OCI-LY7 (cell line): ENCODE measurements around the gene STAMBPL1. TPM values are rescaled to one million over a fixed set of nuclear protein-coding genes. Genes with fewer than 3 reads are reported as not detected.

Experiments
- BruUV-seq: library from RNA; stranded (reverse); fragments of 400-500 nt; replicated peaks from 2 replicates; lab custom pipeline; 2021; lab: Mats Ljungman, UMichigan
- CTCF ChIA-PET: fragments of 300-600 bp; sonication (Branson Sonifier 250); formaldehyde crosslinking; loops from one replicate; lab custom pipeline; 2022; ENCODE audit warnings: antibody characterized with exemption; ENCODE audit not compliant: unreplicated experiment; lab: Charles Lee
- POLR2A ChIA-PET: fragments of 300-600 bp; sonication (Branson Sonifier 250); formaldehyde crosslinking; loops from one replicate; lab custom pipeline; 2022; ENCODE audit warnings: antibody characterized with exemption; lab: Charles Lee
- DNase-seq: peaks from one replicate; pipeline ENCODE4 v3.0.0-alpha.2; 2015; ENCODE audit warnings: low spot score
- H2AFZ ChIP-seq: fragments of 200-600 bp; sonication (generic), shearing (Covaris generic); 2 replicates; pipeline ENCODE4 v1.6.1; 2014; ENCODE audit warnings: mild to moderate bottlenecking, antibody characterized with exemption, low read length, moderate library complexity
- H3K27ac ChIP-seq: fragments of 200-600 bp; sonication (generic); 2 replicates; pipeline ENCODE4 v1.5.1; 2014; ENCODE audit warnings: mixed run types, low read depth, mild to moderate bottlenecking, moderate library complexity, low read length, inconsistent platforms; ENCODE audit not compliant: poor library complexity, severe bottlenecking
- H3K36me3 ChIP-seq: fragments of 200-600 bp; sonication (generic); 2 replicates; pipeline ENCODE4 v1.6.1; 2014; ENCODE audit warnings: mild to moderate bottlenecking, antibody characterized with exemption, low read length, moderate library complexity, mixed read lengths; ENCODE audit not compliant: insufficient read depth
- H3K4me1 ChIP-seq: fragments of 200-600 bp; sonication (generic); 2 replicates; pipeline ENCODE4 v1.5.1; 2014; ENCODE audit warnings: mild to moderate bottlenecking, low read length; ENCODE audit not compliant: insufficient read depth, poor library complexity, severe bottlenecking
- H3K4me2 ChIP-seq: fragments of 200-600 bp; sonication (generic); 2 replicates; pipeline ENCODE4 v1.6.1; 2014; ENCODE audit warnings: mild to moderate bottlenecking, low read length
- H3K4me3 ChIP-seq: fragments of 200-600 bp; sonication (generic); 2 replicates; pipeline ENCODE4 v1.5.1; 2014; ENCODE audit warnings: mild to moderate bottlenecking, low read depth, low read length; ENCODE audit not compliant: poor library complexity, severe bottlenecking
- H3K79me2 ChIP-seq: fragments of 200-600 bp; sonication (generic); 2 replicates; pipeline ENCODE4 v1.6.1; 2016; ENCODE audit warnings: low read depth, mild to moderate bottlenecking, low read length, moderate library complexity, mixed read lengths; ENCODE audit not compliant: insufficient read depth
- H3K9me2 ChIP-seq: fragments of 200-600 bp; sonication (generic); 2 replicates; pipeline ENCODE4 v1.6.1; 2016; ENCODE audit warnings: mild to moderate bottlenecking, low read length, mixed read lengths; ENCODE audit not compliant: insufficient read depth
- H3K9me3 ChIP-seq: fragments of 200-600 bp; sonication (generic); 2 replicates; pipeline ENCODE4 v1.6.1; 2014; ENCODE audit warnings: mild to moderate bottlenecking, mixed run types, low read length, mixed read lengths
- H4K20me1 ChIP-seq: fragments of 200-600 bp; sonication (generic); 2 replicates; pipeline ENCODE4 v1.6.1; 2014; ENCODE audit warnings: mild to moderate bottlenecking, antibody characterized with exemption, low read length, moderate library complexity, mixed read lengths; ENCODE audit not compliant: insufficient read depth
- EZH2phosphoT487 ChIP-seq: fragments of 200-600 bp; sonication (generic); IDR thresholded peaks from 2 replicates; pipeline ENCODE4 v1.6.1; 2018; ENCODE audit warnings: low read depth, borderline replicate concordance, mild to moderate bottlenecking, mixed run types, antibody characterized with exemption, low read length, moderate library complexity, mixed read lengths
- intact Hi-C: fragments of 100-400 bp; cut with micrococcal nuclease; formaldehyde crosslinking; loops from one replicate; pipeline ENCODE4 v1.10.0; 2022; ENCODE audit not compliant: unreplicated experiment
- total RNA-seq, 2 experiments: library from RNA; depleted of rRNA in 1 of 2; stranded (reverse); fragments of >200 nt in 1 of 2; shearing (Covaris generic) in 1 of 2; gene quantifications; 2 replicates each; pipeline ENCODE4 v1.2.3, GENCODE V29; 2014 to 2022
- TF ChIP-seq, protein P1 (sequence below): fragments of 200-600 bp; sonication (generic); conservative IDR thresholded peaks from 2 replicates; pipeline ENCODE4 v1.5.1; 2014; ENCODE audit warnings: mild to moderate bottlenecking, antibody characterized with exemption, low read length, moderate library complexity, mixed read lengths

The STAMBPL1 gene
- total RNA-seq, 2 experiments from 2014 or later = 44.4 to 47.2 TPM

DNA sequence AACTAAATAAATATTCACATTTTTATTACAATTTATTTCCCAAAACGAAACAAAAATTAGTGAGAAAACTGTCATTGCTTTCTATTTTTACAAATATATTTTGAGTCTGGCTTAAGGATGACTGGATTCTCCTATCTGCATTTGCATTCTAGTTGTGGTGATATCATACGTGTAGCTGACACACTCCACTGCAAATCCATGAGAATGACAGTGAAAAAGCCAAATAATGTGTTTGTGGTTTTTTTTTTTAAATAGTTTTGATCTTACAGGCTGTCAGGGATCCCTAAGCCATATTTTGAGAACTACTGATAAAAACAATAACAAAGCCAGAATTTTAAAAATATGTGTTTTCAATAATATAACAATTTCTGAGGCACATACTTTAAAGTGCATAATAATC, 5.8 kb upstream of the STAMBPL1 start:
- ChIA-PET POLR2A (no interaction called here), CTCF (no interaction called here)
- no peak overlapping the region for H3K27ac ChIP-seq
- no peak overlapping the region for H3K4me2 ChIP-seq
- no peaks in the 10 kb centered on the region for H3K9me2 ChIP-seq
- no peak overlapping the region for H3K4me3 ChIP-seq
- H3K9me3 ChIP-seq = no peaks in the 10 kb centered on the region
- intact Hi-C loops = no loop called here
- H3K36me3 ChIP-seq = no peaks in the 10 kb centered on the region
- no peak for TF ChIP-seq EZH2phosphoT487
- TF ChIP-seq, protein P1, sequence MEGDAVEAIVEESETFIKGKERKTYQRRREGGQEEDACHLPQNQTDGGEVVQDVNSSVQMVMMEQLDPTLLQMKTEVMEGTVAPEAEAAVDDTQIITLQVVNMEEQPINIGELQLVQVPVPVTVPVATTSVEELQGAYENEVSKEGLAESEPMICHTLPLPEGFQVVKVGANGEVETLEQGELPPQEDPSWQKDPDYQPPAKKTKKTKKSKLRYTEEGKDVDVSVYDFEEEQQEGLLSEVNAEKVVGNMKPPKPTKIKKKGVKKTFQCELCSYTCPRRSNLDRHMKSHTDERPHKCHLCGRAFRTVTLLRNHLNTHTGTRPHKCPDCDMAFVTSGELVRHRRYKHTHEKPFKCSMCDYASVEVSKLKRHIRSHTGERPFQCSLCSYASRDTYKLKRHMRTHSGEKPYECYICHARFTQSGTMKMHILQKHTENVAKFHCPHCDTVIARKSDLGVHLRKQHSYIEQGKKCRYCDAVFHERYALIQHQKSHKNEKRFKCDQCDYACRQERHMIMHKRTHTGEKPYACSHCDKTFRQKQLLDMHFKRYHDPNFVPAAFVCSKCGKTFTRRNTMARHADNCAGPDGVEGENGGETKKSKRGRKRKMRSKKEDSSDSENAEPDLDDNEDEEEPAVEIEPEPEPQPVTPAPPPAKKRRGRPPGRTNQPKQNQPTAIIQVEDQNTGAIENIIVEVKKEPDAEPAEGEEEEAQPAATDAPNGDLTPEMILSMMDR = no peak
- no peaks in the 10 kb centered on the region for H3K79me2 ChIP-seq
- peaks cover 24% of the 10 kb centered on the region for H3K4me1 ChIP-seq
- no peak for DNase-seq
- BruUV-seq = no TSS peak
- H2AFZ ChIP-seq = no peak overlapping the region
- H4K20me1 ChIP-seq = no peaks in the 10 kb centered on the region

DNA sequence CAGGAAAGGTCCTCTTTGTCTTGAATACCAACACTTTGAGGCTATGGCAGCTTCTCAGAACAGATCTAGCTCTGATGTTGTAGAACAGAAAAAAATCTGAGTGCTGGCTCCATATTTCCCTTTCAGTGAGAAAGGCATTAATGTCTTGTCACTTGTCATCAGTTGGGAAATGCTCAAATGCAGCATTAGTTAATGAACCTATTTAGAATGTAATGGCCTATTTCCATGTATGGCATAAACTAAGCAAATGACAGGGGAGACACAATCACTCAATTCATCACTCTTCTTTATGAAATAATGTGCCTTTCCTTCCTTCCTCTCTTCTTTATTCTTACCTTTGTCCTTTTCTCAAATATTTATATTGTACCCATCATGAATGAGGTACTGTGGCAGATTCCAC, 5.0 kb upstream of the STAMBPL1 start:
- no peak overlapping the region for H3K27ac ChIP-seq
- TF ChIP-seq, protein P1 = no peak
- TF ChIP-seq EZH2phosphoT487 = no peak
- H3K4me2 ChIP-seq = no peak overlapping the region
- no peaks in the 10 kb centered on the region for H4K20me1 ChIP-seq
- BruUV-seq = no TSS peak
- ChIA-PET POLR2A (interaction anchor here (0.9 kb wide), 1 partner anchor 35 kb away, joined by 3 read pairs; no protein-coding TSS in a partner anchor), CTCF (no interaction called here)
- no peaks in the 10 kb centered on the region for H3K79me2 ChIP-seq
- intact Hi-C loops = no loop called here
- DNase-seq = no peak
- peaks cover 31% of the 10 kb centered on the region for H3K4me1 ChIP-seq
- H2AFZ ChIP-seq = no peak overlapping the region
- no peaks in the 10 kb centered on the region for H3K9me2 ChIP-seq
- H3K9me3 ChIP-seq = no peaks in the 10 kb centered on the region
- H3K36me3 ChIP-seq = no peaks in the 10 kb centered on the region
- H3K4me3 ChIP-seq = no peak overlapping the region

DNA sequence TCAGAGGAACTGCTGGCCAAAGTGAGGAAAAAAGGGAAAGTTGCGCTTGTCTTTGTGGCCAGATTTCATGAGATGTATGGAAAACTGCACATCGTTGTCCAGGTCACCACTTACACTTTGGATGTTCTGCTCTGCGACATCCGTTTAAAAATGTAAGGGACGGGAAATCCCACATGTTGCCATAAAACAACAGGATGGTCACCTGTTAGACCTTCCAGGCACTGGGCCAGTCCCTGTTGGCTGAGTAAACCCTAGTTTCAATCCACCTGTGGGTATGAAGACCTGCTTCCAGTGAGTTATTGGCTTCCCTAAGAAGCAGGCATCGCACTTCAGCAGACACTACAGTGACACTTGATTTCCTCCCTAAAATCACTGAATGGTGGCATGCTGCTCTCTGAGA, 2.7 kb upstream of the STAMBPL1 start:
- CTCF ChIA-PET = interaction anchor here (1.3 kb wide), 1 partner anchor 23 kb away, joined by 3 read pairs; no protein-coding TSS in a partner anchor
- intact Hi-C loops = no loop called here
- Histone ChIP-seq H4K20me1 (no peaks in the 10 kb centered on the region), H3K9me2 (no peaks in the 10 kb centered on the region), H3K4me3 (no peak overlapping the region), H3K9me3 (no peaks in the 10 kb centered on the region), H2AFZ (peak overlapping the region; percentile 54; the same call in 1 of the 2 replicates), H3K79me2 (peaks cover 13% of the 10 kb centered on the region), H3K4me2 (no peak overlapping the region), H3K4me1 (peaks cover 34% of the 10 kb centered on the region), H3K27ac (no peak overlapping the region), H3K36me3 (no peaks in the 10 kb centered on the region)
- TF ChIP-seq EZH2phosphoT487 = no peak
- TF ChIP-seq, protein P1 = no peak
- POLR2A ChIA-PET = interaction anchor here (0.7 to 17.8 kb wide), 5 partner anchors 9 to 73 kb away, joined by 3 to 201 read pairs (median 3); no protein-coding TSS in a partner anchor
- DNase-seq = no peak
- no TSS peak for BruUV-seq
